Hepatocyte (in vitro differentiated cells): ENCODE data around the gene SEMA4C. TPM values are rescaled to one million over a fixed set of nuclear protein-coding genes. Genes with fewer than 3 reads are reported as not detected.
A peak's percentile ranks its signal among the peaks of the same experiment; 100 is the strongest.

Experiments used
- DNase-seq: peaks from one replicate; pipeline ENCODE4 v3.0.0-alpha.2; 2016; ENCODE audit warnings: low spot score
- H2AFZ ChIP-seq: fragments of 200-600 bp; sonication (generic); 2 replicates; pipeline ENCODE4 v1.6.0; 2016; ENCODE audit warnings: antibody characterized with exemption, mild to moderate bottlenecking
- H3K27ac ChIP-seq: fragments of 200-600 bp; sonication (generic); 2 replicates; pipeline ENCODE4 v1.5.1; 2016; ENCODE audit warnings: mild to moderate bottlenecking
- H3K27me3 ChIP-seq: fragments of 200-600 bp; sonication (generic); 2 replicates; pipeline ENCODE4 v1.6.1; 2016
- H3K36me3 ChIP-seq: fragments of 200-600 bp; sonication (generic); replicated peaks from 2 replicates; pipeline ENCODE4 v1.5.1; 2016; ENCODE audit warnings: low read depth; ENCODE audit not compliant: insufficient read depth
- H3K4me1 ChIP-seq: fragments of 200-600 bp; sonication (generic); 2 replicates; pipeline ENCODE4 v1.5.1; 2016; ENCODE audit warnings: mild to moderate bottlenecking, moderate library complexity; ENCODE audit not compliant: insufficient read depth
- H3K4me2 ChIP-seq: fragments of 200-600 bp; sonication (generic); 2 replicates; pipeline ENCODE4 v1.6.0; 2016
- H3K4me3 ChIP-seq: fragments of 200-600 bp; sonication (generic); 2 replicates; pipeline ENCODE4 v1.5.1; 2016; ENCODE audit warnings: mild to moderate bottlenecking
- H3K79me2 ChIP-seq: fragments of 200-600 bp; sonication (generic); 2 replicates; pipeline ENCODE4 v1.6.0; 2017; ENCODE audit warnings: mild to moderate bottlenecking
- H3K9me2 ChIP-seq: fragments of 200-600 bp; sonication (generic); replicated peaks from 2 replicates; pipeline ENCODE4 v1.6.0; 2017; ENCODE audit warnings: mild to moderate bottlenecking; ENCODE audit not compliant: insufficient read depth
- H3K9me3 ChIP-seq: fragments of 200-600 bp; sonication (generic); 2 replicates; pipeline ENCODE4 v1.5.1; 2016; ENCODE audit warnings: low read depth, mild to moderate bottlenecking
- H4K20me1 ChIP-seq: fragments of 200-600 bp; sonication (generic); 2 replicates; pipeline ENCODE4 v1.6.0; 2016; ENCODE audit warnings: mild to moderate bottlenecking; ENCODE audit not compliant: insufficient read depth, poor library complexity, severe bottlenecking
- CTCF ChIP-seq: fragments of 200-600 bp; sonication (generic); IDR thresholded peaks from 2 replicates; pipeline ENCODE4 v1.5.1; 2016; ENCODE audit warnings: antibody characterized with exemption, mild to moderate bottlenecking; ENCODE audit not compliant: poor library complexity
- EZH2 ChIP-seq: fragments of 200-600 bp; sonication (generic); IDR thresholded peaks from 2 replicates; pipeline ENCODE4 v1.6.1; 2016; ENCODE audit warnings: antibody characterized with exemption, mild to moderate bottlenecking, borderline replicate concordance
- EZH2phosphoT487 ChIP-seq: fragments of 200-600 bp; sonication (generic); IDR thresholded peaks from one replicate; pipeline ENCODE4 v1.6.1; 2018; ENCODE audit warnings: antibody characterized with exemption, mild to moderate bottlenecking, low read depth, moderate library complexity; ENCODE audit not compliant: unreplicated experiment, severe bottlenecking
- WGBS: methylation state at CpG from one replicate; pipeline ENCODE4 v1.1.6; 2016; ENCODE audit warnings: low lambda C conversion rate; ENCODE audit errors: missing lambda C conversion rate; 5-methylcytosine and 5-hydroxymethylcytosine counted together
- polyA plus RNA-seq: library from polyadenylated mRNA; unstranded; fragments of >200 nt; fragmentation: Nextera tagmentation; extraction: Ambion mirVana; gene quantifications from 2 replicates; pipeline ENCODE4 v1.2.1, GENCODE V29; 2016
- total RNA-seq: library from RNA; depleted of rRNA; stranded (reverse); fragments of >200 nt; gene quantifications from 2 replicates; pipeline ENCODE4 v1.2.3, GENCODE V29; 2014

The SEMA4C gene
- total and polyA plus RNA-seq, 2 experiments from 2014 or later, result 28.6 to 37.5 TPM

- no peaks in the 10 kb centered on the region for H3K79me2 ChIP-seq
- H3K4me1 ChIP-seq, result peaks cover 44% of the 10 kb centered on the region
- H3K27ac ChIP-seq, result peak overlapping the region; percentile 51
- TF ChIP-seq CTCF (no peak), EZH2 (no peak), EZH2phosphoT487 (no peak)
- no peaks in the 10 kb centered on the region for H3K27me3 ChIP-seq
- no peak overlapping the region for H3K4me3 ChIP-seq
- H2AFZ ChIP-seq, result no peak overlapping the region
- no peak overlapping the region for H3K4me2 ChIP-seq
- whole genome bisulfite sequencing, result 76% methylated on average over 18 of the region's 18 CpGs
- no peaks in the 10 kb centered on the region for H4K20me1 ChIP-seq
- H3K36me3 ChIP-seq, result no peaks in the 10 kb centered on the region
- no peaks in the 10 kb centered on the region for H3K9me3 ChIP-seq
- H3K9me2 ChIP-seq, result no peaks in the 10 kb centered on the region
- peak; percentile 60 for DNase-seq
Measured at GRCh38 chr2:96895746-96896651, 26.1 kb upstream of the SEMA4C start.

GRCh38 chr2:96895032-96895745, 25.3 kb upstream of the SEMA4C start:
- H3K9me3 ChIP-seq, result no peaks in the 10 kb centered on the region
- DNase-seq, result no peak
- H3K4me2 ChIP-seq, result no peak overlapping the region
- TF ChIP-seq CTCF (no peak), EZH2phosphoT487 (no peak), EZH2 (no peak)
- H3K4me3 ChIP-seq, result no peak overlapping the region
- 76% methylated on average over 10 of the region's 10 CpGs for WGBS
- no peak overlapping the region for H2AFZ ChIP-seq
- H3K27ac ChIP-seq, result peak overlapping the region; percentile 51
- no peaks in the 10 kb centered on the region for H3K9me2 ChIP-seq
- H3K36me3 ChIP-seq, result no peaks in the 10 kb centered on the region
- peaks cover 46% of the 10 kb centered on the region for H3K4me1 ChIP-seq
- H3K27me3 ChIP-seq, result no peaks in the 10 kb centered on the region
- no peaks in the 10 kb centered on the region for H3K79me2 ChIP-seq
- H4K20me1 ChIP-seq, result no peaks in the 10 kb centered on the region

GRCh38 chr2:96894151-96894531, 24.3 kb upstream of the SEMA4C start:
- Histone ChIP-seq H3K4me2 (no peak overlapping the region), H3K9me3 (no peaks in the 10 kb centered on the region), H3K27ac (no peak overlapping the region), H3K4me1 (peaks cover 46% of the 10 kb centered on the region), H3K79me2 (no peaks in the 10 kb centered on the region), H3K4me3 (no peak overlapping the region), H2AFZ (no peak overlapping the region), H3K9me2 (no peaks in the 10 kb centered on the region), H3K36me3 (no peaks in the 10 kb centered on the region), H4K20me1 (no peaks in the 10 kb centered on the region), H3K27me3 (no peaks in the 10 kb centered on the region)
- DNase-seq, result no peak
- TF ChIP-seq EZH2phosphoT487 (no peak), EZH2 (no peak), CTCF (no peak)
- WGBS, result 86% methylated on average over 1 of the region's 3 CpGs
